Amygdala (tissue), 56 donors: ENCODE results near the gene PI4KB.
"Not testable (repeated sequence)": the region's sequence is repeated elsewhere in the genome, so short reads cannot be mapped to it uniquely, and the experiment has no call there.

ENCODE experiments used
- DNase-seq, 56 donors: peaks; one replicate each; lab custom pipeline; 2025; lab: John Stamatoyannopoulos, UW

The PI4KB gene

DNA sequence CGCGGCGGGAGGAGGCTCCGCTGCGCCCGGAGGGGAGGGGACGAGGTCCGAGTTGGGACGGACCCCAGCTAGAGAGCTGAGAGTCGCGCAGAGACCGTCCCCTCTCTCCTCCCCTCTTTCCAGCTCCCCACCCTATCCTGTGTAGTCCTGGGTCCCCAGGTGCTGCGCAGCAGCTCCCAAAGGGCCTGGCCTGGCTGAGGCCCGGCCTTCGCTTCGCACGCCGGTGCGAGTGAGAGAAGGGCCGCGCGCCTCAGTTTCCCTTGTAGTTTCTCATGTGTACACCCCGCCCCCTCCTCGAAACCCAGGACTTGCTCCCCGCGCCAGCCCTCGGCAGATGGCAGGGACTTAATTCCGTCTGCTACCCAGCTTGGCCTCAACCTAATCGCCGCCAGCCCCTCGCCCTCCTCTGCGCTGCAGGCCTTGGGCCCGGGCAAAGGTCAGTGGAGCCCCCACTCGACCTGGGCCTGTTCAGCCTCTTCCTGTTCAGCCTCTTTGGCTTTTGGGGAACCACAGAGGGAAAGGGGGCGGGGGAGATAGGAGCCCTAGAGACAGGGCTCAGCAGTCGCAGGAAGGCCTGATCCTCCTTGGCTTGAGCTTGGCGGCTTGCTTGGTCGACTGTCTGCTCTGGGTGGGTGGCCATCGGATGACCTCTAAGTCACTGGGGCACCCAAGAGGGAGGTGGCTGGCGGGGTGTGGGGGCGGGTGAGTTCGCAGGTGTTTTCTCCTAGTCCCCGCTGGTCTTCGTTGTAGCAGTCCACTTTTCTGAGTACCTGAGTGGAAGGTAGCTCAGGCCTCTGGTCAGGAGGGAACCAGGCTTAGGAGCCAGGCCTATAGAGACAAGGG lies 44.1 kb downstream of the PI4KB start:
- DNase-seq: peak in 15 of 56 donors; percentile 11 to 54 (median 29)

DNA sequence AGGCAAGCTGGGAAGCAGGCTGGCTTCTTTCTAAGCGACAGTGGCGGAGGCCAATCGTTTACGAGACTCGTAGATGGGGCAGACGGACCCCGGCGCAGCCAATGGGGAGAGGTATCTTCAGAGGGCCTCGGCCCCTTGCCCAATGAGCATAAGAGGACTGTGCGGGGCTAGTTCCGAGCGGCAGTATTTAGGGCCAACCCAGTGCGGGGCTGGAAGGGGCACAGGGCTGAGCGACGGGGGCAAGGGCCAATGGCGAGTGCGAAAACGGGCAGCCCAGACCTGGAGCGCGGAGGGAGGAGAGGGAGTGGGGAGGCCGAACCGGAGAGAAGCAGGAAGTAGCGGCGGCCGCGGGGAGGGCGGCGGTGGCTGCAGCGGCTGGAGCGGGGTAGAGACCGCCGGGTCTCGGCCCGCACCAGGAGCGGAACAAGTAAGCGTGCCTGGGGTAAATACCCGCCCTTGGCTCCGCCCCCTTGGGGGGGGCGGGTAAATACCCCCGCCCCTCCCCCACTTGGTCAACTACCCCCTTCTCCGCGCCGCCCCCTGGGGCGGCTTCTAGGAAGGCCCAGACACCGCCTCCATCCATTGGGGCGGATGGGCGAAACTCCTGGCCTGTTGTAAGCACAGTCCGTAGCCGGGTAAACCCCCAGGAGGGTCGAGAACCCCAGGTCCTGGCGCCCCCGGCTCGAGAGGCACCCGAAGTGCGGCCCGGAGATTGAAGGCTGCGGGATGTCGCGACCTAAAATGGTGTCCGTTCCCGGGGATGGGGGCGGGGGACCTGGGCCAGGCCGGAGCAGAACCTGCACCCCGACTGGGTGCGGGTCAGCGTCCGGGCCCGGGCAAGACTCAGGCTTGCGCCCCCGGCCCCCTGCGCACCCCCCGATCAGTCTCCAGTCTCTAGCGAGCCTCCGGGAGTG lies 45.0 kb downstream of the PI4KB start, which contains the start of gene ZNF687:
Gene ZNF687, plus strand, starts transcription at position 331 of the 914 bp plus-strand sequence. CDS start 3,993 bp downstream, outside the sequence.
- peak; percentile 91 to 100 (median 100) for DNase-seq

GRCh38 chr1:151281225-151281968 lies 45.8 kb downstream of the PI4KB start:
- DNase-seq: peak; percentile 76 to 96 (median 91)

GRCh38 chr1:151277249-151277648 lies 50.0 kb downstream of the PI4KB start:
- no peak for DNase-seq

DNA sequence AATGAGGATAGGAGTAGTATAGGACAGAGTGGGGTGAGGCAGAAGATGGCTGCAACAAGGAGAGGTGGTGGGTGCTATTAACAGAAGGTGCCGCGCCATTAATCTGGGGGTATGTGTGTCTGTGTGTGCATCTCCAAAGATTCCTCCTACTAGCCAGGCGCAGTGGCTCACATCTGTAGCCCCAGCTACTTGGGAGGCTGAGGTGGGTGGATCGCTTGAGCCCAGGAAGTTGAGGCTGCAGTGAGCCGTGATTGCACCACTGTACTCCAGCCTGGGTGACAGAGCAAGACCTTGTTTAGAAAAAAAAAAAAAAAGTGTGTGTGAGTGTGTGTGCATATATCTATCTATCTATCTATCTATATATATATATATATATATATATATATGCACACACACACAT lies 51.9 kb downstream of the PI4KB start:
- not testable (repeated sequence) for DNase-seq

- no peak for DNase-seq
Measured at GRCh38 chr1:151273924-151274466, 53.2 kb downstream of the PI4KB start.

- no peak for DNase-seq
Measured at GRCh38 chr1:151267760-151268159, 59.5 kb downstream of the PI4KB start.

DNA sequence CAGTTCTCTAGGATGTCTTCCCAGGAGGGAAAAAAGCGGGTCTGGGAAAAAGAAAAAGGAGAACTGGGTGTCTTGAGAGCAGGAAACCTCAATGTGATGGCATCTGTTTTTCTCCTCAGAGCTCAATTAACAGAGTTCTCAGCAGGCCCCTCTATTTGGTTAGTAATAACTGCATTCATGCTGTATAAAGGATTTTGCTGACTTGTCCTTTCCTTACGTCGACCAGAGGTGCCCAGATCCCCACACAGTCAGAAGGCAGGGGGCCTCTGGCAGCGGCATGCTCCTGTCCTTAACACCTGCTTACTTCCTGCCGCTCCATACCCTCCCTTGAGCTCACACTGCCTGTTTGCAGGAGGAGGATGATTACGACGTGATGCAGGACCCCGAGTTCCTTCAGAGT lies 60.4 kb downstream of the PI4KB start:
- no peak for DNase-seq

GRCh38 chr1:151266315-151266714 lies 60.9 kb downstream of the PI4KB start:
- DNase-seq: no peak

GRCh38 chr1:151265446-151266236 lies 61.6 kb downstream of the PI4KB start:
- DNase-seq: no peak

GRCh38 chr1:151259351-151259750 lies 67.9 kb downstream of the PI4KB start:
- no peak for DNase-seq

DNA sequence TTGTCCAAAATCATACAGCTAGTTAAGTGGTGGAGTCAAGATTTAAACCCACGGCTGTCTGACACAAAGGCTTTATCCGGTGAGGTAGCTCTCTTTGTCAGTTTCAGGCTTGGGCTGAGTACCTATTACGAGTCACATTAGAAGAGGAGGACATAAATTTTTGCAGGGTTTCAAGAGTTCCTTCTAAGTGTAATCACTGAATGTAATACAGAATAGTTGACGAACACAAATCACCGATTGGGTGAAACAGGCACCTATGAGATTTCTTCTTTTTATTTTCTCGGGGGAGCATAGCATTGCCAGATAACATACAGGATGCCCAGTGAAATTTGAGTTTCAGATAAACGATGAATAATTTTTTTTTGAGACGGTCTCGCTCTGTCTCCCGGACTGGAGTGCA lies 71.8 kb downstream of the PI4KB start:
- DNase-seq: no peak

GRCh38 chr1:151254217-151255213 lies 72.7 kb downstream of the PI4KB start, which contains the start of gene PSMD4:
Gene PSMD4 (plus strand): TSS chr1:151254734. CDS start chr1:151254783, 49 bp downstream.
- DNase-seq: peak; percentile 52 to 96 (median 89)

GRCh38 chr1:151251656-151252470 lies 75.4 kb downstream of the PI4KB start:
- peak in 33 of 56 donors; percentile 1 to 84 (median 34) for DNase-seq

DNA sequence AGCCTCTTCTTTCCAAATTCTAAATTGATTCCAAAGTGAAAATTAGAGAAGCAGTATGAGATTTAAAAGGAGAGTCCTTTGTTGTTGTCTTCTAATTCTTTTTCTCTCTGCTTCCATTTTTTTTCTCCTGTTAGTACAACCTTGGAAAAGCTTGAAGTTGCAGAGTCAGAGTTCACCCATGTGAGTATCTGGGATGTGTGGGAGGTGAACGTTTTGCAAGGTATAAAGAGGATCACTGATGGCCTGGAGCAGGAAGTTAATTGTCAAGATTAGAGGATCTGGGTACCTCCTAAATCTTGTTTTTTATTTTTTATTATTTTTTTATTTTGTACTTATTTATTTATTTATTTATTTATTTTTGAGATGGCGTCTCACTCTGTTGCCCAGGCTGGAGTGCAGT lies 80.4 kb downstream of the PI4KB start:
- no peak for DNase-seq

- no peak for DNase-seq
Measured at GRCh38 chr1:151243683-151244216, 83.5 kb downstream of the PI4KB start.

GRCh38 chr1:151242442-151242841 lies 84.8 kb downstream of the PI4KB start:
- DNase-seq: no peak
